Measurements from ENCODE around the gene BFAR.

Gene BFAR, protein sequence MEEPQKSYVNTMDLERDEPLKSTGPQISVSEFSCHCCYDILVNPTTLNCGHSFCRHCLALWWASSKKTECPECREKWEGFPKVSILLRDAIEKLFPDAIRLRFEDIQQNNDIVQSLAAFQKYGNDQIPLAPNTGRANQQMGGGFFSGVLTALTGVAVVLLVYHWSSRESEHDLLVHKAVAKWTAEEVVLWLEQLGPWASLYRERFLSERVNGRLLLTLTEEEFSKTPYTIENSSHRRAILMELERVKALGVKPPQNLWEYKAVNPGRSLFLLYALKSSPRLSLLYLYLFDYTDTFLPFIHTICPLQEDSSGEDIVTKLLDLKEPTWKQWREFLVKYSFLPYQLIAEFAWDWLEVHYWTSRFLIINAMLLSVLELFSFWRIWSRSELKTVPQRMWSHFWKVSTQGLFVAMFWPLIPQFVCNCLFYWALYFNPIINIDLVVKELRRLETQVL

DNA sequence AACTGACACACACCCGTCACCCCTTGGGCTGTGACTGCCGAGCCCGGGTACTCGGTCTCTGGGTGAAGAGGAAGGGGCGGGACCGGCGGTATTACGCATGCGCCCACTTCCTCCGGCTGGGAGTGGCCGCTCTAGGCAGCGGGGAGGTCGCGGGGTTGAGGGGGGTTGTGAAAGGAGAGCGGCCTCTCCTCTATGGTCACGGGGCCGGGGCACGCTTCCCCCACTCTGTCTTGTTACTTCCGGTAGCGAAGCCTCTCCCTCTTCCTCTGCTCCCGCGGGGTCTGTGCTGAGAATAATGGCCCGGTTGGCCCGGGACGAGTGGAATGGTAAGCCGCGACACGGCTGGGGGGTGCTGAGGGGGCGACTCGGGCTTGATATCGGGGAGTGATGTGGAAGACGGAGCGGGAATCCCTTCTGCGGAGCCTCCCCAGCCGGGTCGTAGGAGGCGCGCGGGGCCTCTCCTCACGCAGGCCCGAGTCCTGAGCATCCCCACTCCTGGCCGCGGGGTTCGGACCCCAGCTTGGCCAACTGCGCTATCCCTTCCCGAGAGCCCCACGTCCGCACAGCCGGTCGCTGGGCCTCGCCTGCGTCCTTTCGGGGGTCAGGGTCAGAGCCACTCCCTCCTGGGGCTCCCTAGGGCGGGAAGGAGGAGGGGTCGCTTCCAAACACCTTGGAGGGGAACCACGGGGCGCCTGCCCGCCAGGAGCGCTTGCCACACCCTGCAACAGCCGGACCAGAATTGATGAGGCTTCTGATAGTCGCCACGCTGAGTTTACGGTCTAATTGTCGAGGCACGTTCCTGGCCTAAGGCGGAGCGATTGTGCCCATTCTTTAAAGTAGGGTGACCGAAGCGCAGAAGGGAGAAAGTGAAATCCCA, at the start of gene BFAR:
Gene BFAR (plus strand): TSS at position 259 of the 877 bp plus-strand sequence. CDS start 11,396 bp downstream, outside the sequence.
- DNase-seq (ENCODE audit: low read depth), result peak; percentile 97
- TF ChIP-seq, protein P1, sequence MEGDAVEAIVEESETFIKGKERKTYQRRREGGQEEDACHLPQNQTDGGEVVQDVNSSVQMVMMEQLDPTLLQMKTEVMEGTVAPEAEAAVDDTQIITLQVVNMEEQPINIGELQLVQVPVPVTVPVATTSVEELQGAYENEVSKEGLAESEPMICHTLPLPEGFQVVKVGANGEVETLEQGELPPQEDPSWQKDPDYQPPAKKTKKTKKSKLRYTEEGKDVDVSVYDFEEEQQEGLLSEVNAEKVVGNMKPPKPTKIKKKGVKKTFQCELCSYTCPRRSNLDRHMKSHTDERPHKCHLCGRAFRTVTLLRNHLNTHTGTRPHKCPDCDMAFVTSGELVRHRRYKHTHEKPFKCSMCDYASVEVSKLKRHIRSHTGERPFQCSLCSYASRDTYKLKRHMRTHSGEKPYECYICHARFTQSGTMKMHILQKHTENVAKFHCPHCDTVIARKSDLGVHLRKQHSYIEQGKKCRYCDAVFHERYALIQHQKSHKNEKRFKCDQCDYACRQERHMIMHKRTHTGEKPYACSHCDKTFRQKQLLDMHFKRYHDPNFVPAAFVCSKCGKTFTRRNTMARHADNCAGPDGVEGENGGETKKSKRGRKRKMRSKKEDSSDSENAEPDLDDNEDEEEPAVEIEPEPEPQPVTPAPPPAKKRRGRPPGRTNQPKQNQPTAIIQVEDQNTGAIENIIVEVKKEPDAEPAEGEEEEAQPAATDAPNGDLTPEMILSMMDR (IDR thresholded peaks at IDR 0.05; ENCODE audit: low read length, missing control alignments), result no peak
- H3K4me3 ChIP-seq (replicated peaks; ENCODE audit: low read depth, low read length), result peak within 1 kb of the TSS; percentile 94

DNA sequence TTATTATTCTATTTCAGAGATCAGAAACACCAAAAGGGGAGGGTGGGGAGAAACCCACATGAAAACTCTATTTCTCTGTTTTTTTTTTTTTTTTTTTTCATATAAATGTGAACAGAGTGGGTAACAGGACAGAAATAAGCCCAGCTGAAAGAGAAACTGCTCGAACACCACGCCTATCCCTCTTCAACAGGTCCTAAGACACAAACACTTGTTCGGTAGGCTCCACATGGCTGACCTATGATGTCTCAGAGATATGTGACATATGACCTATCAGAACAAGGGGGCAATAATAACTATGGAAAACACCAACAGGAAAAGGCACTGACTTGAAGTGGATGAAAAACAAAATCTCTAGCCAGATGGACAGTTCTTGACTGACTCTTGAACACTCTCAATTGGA, 47.5 kb upstream of the BFAR start:
- DNase-seq (ENCODE audit: low read depth), result no peak
- H3K4me3 ChIP-seq (replicated peaks; ENCODE audit: low read depth, low read length), result no peak overlapping the region
- TF ChIP-seq, protein P1 (IDR thresholded peaks at IDR 0.05; ENCODE audit: low read length, missing control alignments), result no peak

DNA sequence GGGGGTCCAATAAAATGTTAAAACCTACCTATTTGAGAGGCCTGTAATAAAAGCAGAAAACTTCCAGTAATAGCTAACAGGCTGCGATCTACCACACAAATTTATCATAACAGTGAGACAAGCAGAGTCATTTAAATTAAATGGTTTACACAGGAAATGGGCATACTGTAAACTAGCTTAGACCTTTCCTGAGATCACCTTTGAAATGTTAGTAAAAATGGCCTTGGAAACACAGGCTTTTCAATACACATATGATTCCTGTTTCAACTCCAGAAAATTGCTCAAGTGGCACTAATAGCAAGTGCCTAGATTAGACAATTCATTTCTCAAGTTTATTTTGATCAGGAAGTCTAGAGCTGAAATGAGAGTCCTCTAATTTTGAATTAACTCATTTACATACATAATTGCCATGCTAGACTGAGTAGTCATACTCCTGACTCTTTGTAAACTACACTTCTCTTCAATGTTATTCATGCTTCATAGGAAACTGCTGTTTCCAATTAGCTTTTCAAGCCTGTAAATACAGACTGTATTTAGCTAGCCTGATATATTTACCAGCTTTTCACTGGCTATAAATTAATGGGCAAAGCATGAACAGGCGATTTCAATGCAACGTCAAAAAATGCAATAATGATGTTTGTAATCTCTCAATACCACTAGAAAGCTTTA, 46.0 kb upstream of the BFAR start:
- DNase-seq (ENCODE audit: low read depth), result no peak
- no peak overlapping the region for H3K4me3 ChIP-seq (replicated peaks; ENCODE audit: low read depth, low read length)
- TF ChIP-seq, protein P1 (IDR thresholded peaks at IDR 0.05; ENCODE audit: low read length, missing control alignments), result no peak

DNA sequence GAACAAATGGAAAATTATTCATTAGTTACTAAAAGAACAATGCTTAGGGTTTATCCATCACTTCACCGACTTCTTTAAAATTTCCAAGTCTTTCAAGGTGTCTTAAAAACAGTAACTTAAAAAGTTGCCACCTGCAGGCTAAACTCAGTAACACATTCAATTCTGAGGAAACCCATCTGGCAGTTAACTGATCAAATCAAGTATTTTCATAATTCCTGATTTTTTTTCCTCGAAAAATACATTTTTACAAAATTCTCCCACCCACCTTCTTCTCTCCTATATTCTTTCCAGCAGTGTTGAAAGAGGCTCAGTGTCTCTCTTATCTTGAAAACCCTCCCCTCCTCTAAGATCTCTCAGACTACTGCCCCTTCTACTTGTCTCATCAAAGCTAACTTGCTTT, 32.6 kb upstream of the BFAR start:
- no peak overlapping the region for H3K4me3 ChIP-seq (replicated peaks; ENCODE audit: low read depth, low read length)
- DNase-seq (ENCODE audit: low read depth), result peak; percentile 61
- TF ChIP-seq, protein P1 (IDR thresholded peaks at IDR 0.05; ENCODE audit: low read length, missing control alignments), result peak; percentile 52

DNA sequence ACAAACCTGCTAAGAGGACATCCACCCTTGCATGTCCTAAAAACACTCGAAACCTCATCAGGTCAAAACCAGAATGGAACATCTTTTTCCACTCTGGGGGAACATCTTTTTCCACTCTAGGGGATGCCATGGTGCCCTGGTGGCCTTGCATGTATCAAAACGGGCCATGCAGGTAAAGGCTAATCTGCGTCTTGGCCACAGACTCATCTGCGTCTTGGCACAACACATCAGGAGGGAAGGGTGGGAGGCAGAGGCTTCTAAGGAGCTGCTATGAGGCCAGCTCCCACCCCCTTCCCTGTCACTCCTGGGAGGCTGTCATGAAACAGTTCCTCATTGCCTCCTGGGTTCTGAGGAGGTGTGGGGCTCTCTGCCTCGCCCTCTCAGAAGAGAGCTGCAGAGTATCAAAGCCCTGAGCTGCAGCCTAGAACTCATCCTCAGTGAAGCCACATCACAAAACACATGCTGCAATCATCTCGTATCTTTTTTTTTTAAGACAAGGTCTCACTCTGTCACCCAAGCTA, 30.2 kb upstream of the BFAR start:
- TF ChIP-seq, protein P1 (IDR thresholded peaks at IDR 0.05; ENCODE audit: low read length, missing control alignments), result no peak
- DNase-seq (ENCODE audit: low read depth), result no peak
- H3K4me3 ChIP-seq (replicated peaks; ENCODE audit: low read depth, low read length), result no peak overlapping the region

DNA sequence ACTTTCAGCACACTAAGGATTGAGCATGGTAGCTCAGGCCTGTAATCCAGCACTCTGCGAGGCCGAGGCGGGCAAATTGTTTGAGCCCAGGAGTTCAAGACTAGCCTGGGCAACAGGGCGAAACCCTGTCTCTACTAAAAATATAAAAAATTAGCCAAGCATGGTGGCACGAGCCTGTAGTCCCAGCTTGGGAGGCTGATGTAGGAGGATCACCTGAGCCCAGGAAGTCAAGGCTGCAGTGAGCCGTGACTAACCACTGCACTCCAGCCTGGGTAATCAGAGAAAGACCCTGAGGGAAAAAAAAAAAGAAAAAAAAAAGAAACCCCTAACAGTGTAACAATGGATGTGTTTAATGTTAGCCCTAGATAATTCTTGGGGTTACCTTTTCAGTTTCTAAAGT, 26.6 kb upstream of the BFAR start:
- TF ChIP-seq, protein P1 (IDR thresholded peaks at IDR 0.05; ENCODE audit: low read length, missing control alignments), result no peak
- no peak overlapping the region for H3K4me3 ChIP-seq (replicated peaks; ENCODE audit: low read depth, low read length)
- no peak for DNase-seq (ENCODE audit: low read depth)
